GM18951 (cell line): ENCODE data around the gene NUCB2.

Source experiments
- POLR2A ChIP-seq: IDR thresholded peaks from 4 replicates; pipeline ENCODE4 v1.6.1; 2011; ENCODE audit warnings: mild to moderate bottlenecking; ENCODE audit not compliant: insufficient read length, insufficient read depth; ENCODE audit errors: extremely low read depth
- in situ Hi-C: fragments of 300-500 bp; cut with MboI; formaldehyde crosslinking; loops from one replicate; pipeline ENCODE4 v1.12.0; 2022; ENCODE audit warnings: low sequenced_read_pairs, mixed read lengths, inconsistent platforms; ENCODE audit not compliant: unreplicated experiment

NUCB2 gene

DNA sequence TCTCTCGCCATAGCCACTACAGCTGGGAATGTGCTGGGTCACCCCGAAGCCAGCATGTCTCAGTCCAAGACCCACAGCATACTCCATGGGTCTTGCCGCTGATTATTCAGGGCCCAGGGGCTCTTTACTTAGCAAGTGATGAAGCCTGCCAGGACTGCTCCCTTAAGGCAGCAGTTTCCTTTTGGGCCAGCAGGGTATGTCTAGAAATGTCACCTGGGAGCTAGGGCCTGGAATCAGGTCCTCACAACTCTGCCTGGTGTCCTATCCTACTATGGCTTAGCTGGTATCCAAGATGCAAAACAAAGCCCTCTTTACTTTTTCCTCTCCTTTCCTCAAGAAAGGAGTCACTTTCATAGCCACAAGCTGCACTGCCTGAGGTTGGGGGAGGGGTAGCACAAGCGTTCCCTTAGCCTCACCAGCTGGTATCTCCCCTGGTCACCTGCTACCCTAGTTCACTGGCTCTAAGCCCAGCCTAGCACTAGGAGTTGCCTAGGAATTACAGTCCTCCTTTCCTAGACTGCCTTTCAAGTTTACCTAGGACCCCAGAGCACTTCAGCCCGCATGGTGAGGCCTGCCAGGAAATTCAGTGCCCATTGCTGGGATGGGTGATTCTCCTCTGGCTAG lies 52.4 kb downstream of the NUCB2 start:
- TF ChIP-seq POLR2A = no peak
- in situ Hi-C loops = no loop called here

- in situ Hi-C loops = no loop called here
Measured at GRCh38 chr11:17331669-17332068, 55.1 kb downstream of the NUCB2 start.

GRCh38 chr11:17333799-17334586 lies 57.5 kb downstream of the NUCB2 start:
- no peak for TF ChIP-seq POLR2A
- in situ Hi-C loops = no loop called here

More at GRCh38 chr11:17331669-17332068, 55.1 kb downstream of the NUCB2 start:
- no peak for TF ChIP-seq POLR2A

- TF ChIP-seq POLR2A = no peak
- in situ Hi-C loops = no loop called here
Measured at GRCh38 chr11:17343257-17343656, 66.7 kb downstream of the NUCB2 start.

- in situ Hi-C loops = no loop called here
Measured at GRCh38 chr11:17343907-17344306, 67.4 kb downstream of the NUCB2 start.

DNA sequence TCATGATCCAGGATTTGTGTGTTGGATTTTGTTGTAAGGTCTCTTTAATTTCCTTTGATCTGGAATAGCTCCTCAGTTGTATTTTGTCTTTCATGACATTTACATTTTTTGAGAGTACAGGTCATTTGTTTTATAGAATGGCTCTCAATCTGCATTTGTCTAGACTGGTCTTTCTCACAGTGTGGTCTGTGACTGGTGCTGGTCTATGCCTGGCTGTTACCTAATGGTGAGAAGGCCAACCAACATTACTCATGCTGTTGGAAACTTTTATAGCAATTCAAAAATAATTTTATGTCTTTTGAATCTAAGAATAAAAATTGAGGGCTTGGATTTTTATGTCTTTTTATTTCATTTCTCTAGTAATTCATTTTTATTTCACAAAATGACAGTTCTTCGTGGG lies 71.1 kb downstream of the NUCB2 start:
- no peak for TF ChIP-seq POLR2A
- in situ Hi-C loops = no loop called here

More at GRCh38 chr11:17343907-17344306, 67.4 kb downstream of the NUCB2 start:
- no peak for TF ChIP-seq POLR2A

DNA sequence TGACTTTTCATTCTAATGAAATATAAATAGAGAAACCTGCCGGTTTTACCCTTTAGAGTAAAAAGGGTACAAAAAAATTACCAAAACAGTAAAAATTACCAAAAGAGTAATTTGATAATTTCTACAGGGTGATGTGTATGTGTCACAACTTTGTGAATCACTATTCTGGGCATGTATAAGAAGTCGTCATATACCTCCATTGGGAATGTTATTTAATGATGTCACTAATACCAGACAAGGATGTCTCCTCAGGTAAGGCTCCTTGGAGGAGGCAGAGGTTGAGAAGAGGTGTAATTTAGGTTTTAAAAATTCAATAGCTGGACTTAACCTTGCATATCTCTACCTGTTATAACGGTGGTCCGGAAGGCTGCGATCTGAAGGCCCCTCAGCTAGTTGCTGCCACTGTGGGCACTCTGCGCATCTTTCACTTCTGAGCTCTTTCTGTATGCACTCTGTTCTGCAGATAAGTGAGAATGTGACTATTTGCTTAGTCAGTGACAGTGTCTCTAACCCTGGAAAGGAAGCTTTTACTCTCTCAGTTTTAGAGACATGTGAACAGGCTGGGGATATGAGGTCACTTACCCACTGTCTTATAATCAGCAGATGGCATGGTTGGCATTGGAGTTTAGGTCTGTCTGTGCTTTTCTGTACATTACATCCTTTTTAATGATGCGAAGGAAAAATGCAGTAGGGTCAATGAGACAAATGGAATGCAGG lies 74.1 kb downstream of the NUCB2 start:
- in situ Hi-C loops = no loop called here
- no peak for TF ChIP-seq POLR2A

DNA sequence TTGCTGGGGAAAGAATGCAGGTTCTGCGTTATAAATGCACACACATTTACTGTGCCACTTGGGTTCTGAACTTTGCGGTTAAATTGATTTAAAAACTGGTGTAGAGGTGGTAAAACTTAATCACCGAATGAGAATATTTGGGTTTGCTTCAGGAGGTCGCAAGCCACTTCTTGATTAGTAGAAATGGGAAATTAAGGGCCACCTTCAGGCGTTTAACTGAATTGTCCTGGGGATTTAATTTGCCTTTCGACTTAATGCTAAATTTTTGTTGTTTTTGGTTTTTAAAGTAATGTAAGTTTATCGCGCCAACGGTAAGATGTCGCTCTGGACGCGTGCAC lies 74.6 kb downstream of the NUCB2 start:
- no peak for TF ChIP-seq POLR2A
- in situ Hi-C loops = no loop called here

DNA sequence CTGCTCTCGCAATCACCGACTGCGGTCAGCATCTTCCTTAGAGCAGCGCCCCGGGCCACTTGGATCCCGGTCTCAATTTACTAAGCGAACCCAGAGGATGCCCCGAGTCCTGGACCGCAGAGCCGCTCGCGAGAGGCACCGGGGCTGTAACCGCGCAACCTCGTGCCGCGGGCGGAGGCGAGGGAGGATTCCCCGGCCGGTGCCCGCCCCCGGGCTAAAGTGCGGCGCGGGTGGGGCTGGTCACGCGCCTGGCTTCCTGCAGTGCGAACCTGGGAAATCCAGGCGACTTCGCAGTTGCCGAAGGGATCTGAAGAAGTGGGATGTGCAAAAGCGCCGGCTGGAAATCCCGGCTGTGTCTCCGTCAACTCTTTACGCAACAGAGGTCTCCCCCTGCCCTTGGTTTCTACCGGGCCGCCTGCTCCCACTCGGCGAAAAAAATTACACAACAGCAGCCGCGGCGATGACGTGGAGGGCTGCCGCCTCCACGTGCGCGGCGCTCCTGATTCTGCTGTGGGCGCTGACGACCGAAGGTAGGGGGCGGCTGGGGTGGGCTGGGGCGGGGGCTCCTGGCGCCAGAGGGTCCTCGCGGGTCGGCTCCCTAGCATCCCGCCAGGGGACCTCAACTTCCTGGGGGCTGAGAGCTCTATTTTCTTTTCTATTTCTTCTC lies 75.1 kb downstream of the NUCB2 start, which contains the start of gene NCR3LG1:
NCR3LG1 (plus strand) TSS at position 291 of the 667 bp plus-strand sequence; CDS start at position 461, 170 bp downstream.
- in situ Hi-C loops = no loop called here
- TF ChIP-seq POLR2A = no peak

DNA sequence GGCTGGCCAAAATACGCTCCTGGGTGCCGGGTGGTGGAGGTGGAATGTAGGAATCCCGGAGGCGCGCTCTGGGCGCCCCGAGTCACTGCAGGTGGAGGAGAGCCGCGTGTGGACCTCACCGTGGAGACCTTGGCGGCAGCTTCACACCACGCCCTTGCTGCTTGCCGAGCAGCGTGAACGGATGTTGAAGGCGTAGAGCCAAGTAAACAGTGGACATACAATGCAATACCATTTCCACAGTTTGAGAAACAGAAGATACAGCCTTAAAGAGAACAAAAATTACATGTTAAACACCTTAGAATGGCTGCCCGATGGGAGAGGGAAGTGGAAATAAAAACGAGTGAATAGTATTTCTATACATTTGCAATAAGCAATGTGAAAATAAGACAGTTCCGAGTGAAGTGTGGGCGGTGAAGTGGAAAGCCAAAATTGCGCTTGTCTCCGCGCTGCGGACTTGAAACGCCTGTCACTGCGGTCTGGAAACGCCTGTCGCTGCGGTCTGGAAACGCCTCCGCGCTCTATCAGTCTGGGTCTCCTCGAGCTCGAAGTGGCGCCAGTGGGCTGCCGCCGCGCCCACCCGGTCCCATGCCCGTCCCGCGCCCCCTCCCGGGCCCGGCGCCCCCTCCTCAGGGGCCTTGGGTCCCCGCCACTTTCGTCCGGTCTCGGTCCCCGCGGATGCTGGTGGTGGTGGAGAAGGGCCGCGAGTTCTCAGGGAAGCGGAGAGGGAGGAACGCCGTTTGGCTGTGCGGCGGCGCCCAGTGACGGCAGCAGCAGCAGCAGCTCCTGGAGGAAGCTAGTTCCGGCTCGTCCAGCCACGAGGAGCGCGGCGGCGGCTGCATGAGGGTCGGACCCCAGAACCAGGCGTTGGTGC lies 76.6 kb downstream of the NUCB2 start:
- no peak for TF ChIP-seq POLR2A
- in situ Hi-C loops = no loop called here

GRCh38 chr11:17353821-17354600 lies 77.5 kb downstream of the NUCB2 start:
- in situ Hi-C loops = no loop called here

More at GRCh38 chr11:17353821-17354600, 77.5 kb downstream of the NUCB2 start:
- TF ChIP-seq POLR2A = no peak
